Mesenchymal stem cell (in vitro differentiated cells and primary cell): ENCODE measurements around the gene FAM187B.

Experiments used
- DNase-seq: peaks from one replicate; pipeline ENCODE4 v3.0.0-alpha.2; 2013
- H2AFZ ChIP-seq: one replicate; pipeline ENCODE4 v1.6.1; 2013; ENCODE audit warnings: low read depth, mild to moderate bottlenecking, control low read depth, inconsistent platforms, low read length, moderate library complexity
- H2AK5ac ChIP-seq: 2 replicates; pipeline ENCODE4 v1.6.1; 2013; ENCODE audit warnings: low read length, moderate library complexity, mild to moderate bottlenecking, inconsistent platforms; ENCODE audit not compliant: severe bottlenecking
- H2BK120ac ChIP-seq: one replicate; pipeline ENCODE4 v1.6.1; 2013; ENCODE audit warnings: low read depth, mild to moderate bottlenecking, inconsistent platforms, low read length, moderate library complexity
- H2BK12ac ChIP-seq, 2 experiments: one replicate each; pipeline ENCODE4 v1.6.1; 2013; ENCODE audit warnings: inconsistent platforms in 2 of 2, low read length in 2 of 2, mild to moderate bottlenecking in 2 of 2, moderate library complexity in 2 of 2, control low read depth in 1 of 2
- H2BK15ac ChIP-seq: one replicate; pipeline ENCODE4 v1.6.1; 2013; ENCODE audit warnings: mild to moderate bottlenecking, low read depth, inconsistent platforms; ENCODE audit not compliant: poor library complexity, severe bottlenecking
- H2BK5ac ChIP-seq: 2 replicates; pipeline ENCODE4 v1.6.1; 2013; ENCODE audit warnings: low read depth, mild to moderate bottlenecking, low read length, control low read depth, inconsistent platforms; ENCODE audit not compliant: poor library complexity, severe bottlenecking
- H3K14ac ChIP-seq, 2 experiments: one replicate each; pipeline ENCODE4 v1.6.1; 2013; ENCODE audit warnings: inconsistent platforms in 2 of 2, low read length in 2 of 2, control low read depth in 1 of 2, mild to moderate bottlenecking in 1 of 2, moderate library complexity in 1 of 2
- H3K18ac ChIP-seq, 2 experiments: one replicate each; pipeline ENCODE4 v1.6.1; 2013; ENCODE audit warnings: inconsistent platforms in 2 of 2, low read length in 2 of 2, control low read depth in 1 of 2, low read depth in 1 of 2, mild to moderate bottlenecking in 1 of 2
- H3K23ac ChIP-seq, 2 experiments: one replicate each; pipeline ENCODE4 v1.6.1; 2013; ENCODE audit warnings: inconsistent platforms in 2 of 2, low read length in 2 of 2, mild to moderate bottlenecking in 2 of 2, moderate library complexity in 2 of 2, control low read depth in 1 of 2
- H3K27ac ChIP-seq: 2 replicates; pipeline ENCODE4 v1.5.1; 2013; ENCODE audit warnings: mild to moderate bottlenecking, moderate library complexity, low read length, control low read depth, inconsistent platforms; ENCODE audit not compliant: poor library complexity, severe bottlenecking
- H3K27me3 ChIP-seq, 2 experiments: 2 replicates each; pipeline versions ENCODE4 v1.6.1 to v1.7.0; 2013; ENCODE audit warnings: low read length in 2 of 2, mild to moderate bottlenecking in 2 of 2, moderate library complexity in 2 of 2, control low read depth in 1 of 2, inconsistent platforms in 1 of 2; ENCODE audit not compliant: control insufficient read depth in 1 of 2, insufficient read depth in 1 of 2
- H3K36me3 ChIP-seq, 2 experiments: 2 replicates each; pipeline versions ENCODE4 v1.6.1 to v1.7.0; 2013; ENCODE audit warnings: low read length in 2 of 2, control low read depth in 1 of 2, inconsistent platforms in 1 of 2, low read depth in 1 of 2, mild to moderate bottlenecking in 1 of 2; ENCODE audit not compliant: insufficient read depth in 2 of 2, control insufficient read depth in 1 of 2
- H3K4ac ChIP-seq, 2 experiments: one replicate each; pipeline ENCODE4 v1.6.1; 2013; ENCODE audit warnings: inconsistent platforms in 2 of 2, low read length in 2 of 2, mild to moderate bottlenecking in 2 of 2, moderate library complexity in 2 of 2, control low read depth in 1 of 2, low read depth in 1 of 2
- H3K4me1 ChIP-seq: 2 replicates; pipeline ENCODE4 v1.6.1; 2013; ENCODE audit warnings: low read depth, low read length, control low read depth; ENCODE audit not compliant: control insufficient read depth, insufficient read depth
- H3K4me2 ChIP-seq: 2 replicates; pipeline ENCODE4 v1.6.1; 2013; ENCODE audit warnings: low read length, mild to moderate bottlenecking, inconsistent platforms; ENCODE audit not compliant: poor library complexity, severe bottlenecking
- H3K4me3 ChIP-seq, 2 experiments: 2 replicates each; pipeline versions ENCODE4 v1.5.1 to v1.7.0; 2013; ENCODE audit warnings: low read length in 2 of 2, mild to moderate bottlenecking in 2 of 2, control low read depth in 1 of 2, low read depth in 1 of 2; ENCODE audit not compliant: insufficient read depth in 1 of 2
- H3K79me1 ChIP-seq: replicated peaks from 2 replicates; pipeline ENCODE4 v1.6.1; 2013; ENCODE audit warnings: mild to moderate bottlenecking, control low read depth, low read length, inconsistent platforms; ENCODE audit not compliant: poor library complexity, severe bottlenecking
- H3K9ac ChIP-seq: 2 replicates; pipeline ENCODE4 v1.7.0; 2013; ENCODE audit warnings: mild to moderate bottlenecking, low read length, moderate library complexity
- H3K9me3 ChIP-seq: 2 replicates; pipeline ENCODE4 v1.7.0; 2013; ENCODE audit warnings: mild to moderate bottlenecking, low read length; ENCODE audit not compliant: control insufficient read depth
- H4K8ac ChIP-seq: one replicate; pipeline ENCODE4 v1.6.1; 2013; ENCODE audit warnings: inconsistent platforms, mild to moderate bottlenecking, low read length, moderate library complexity
- H4K91ac ChIP-seq: one replicate; pipeline ENCODE4 v1.6.1; 2013; ENCODE audit warnings: mild to moderate bottlenecking, low read length, inconsistent platforms
- WGBS: methylation state at CpG from one replicate; pipeline ENCODE4 v1.1.7; 2013; ENCODE audit warnings: mixed read lengths; 5-methylcytosine and 5-hydroxymethylcytosine counted together

Gene FAM187B

GRCh38 chr19:35254341-35255297 lies 26.1 kb upstream of the FAM187B start:
- Histone ChIP-seq H3K9me3 (no peaks in the 10 kb centered on the region), H3K4me2 (no peak overlapping the region), H3K18ac (no peak overlapping the region), H3K9ac (no peak overlapping the region), H3K4me3 (no peak overlapping the region), H2AFZ (no peak overlapping the region), H2BK15ac (no peak overlapping the region), H3K14ac (no peak overlapping the region), H3K4me1 (peaks cover 2% of the 10 kb centered on the region), H3K36me3 (no peaks in the 10 kb centered on the region), H3K23ac (no peak overlapping the region), H4K91ac (no peak overlapping the region), H3K27me3 (peaks cover 26 to 51% of the 10 kb centered on the region in 2 experiments), H3K4ac (no peak overlapping the region), H4K8ac (no peak overlapping the region), H2BK12ac (no peak overlapping the region), H2BK120ac (no peak overlapping the region), H2BK5ac (no peak overlapping the region), H3K79me1 (no peaks in the 10 kb centered on the region), H3K27ac (no peak overlapping the region), H2AK5ac (no peak overlapping the region)
- no peak for DNase-seq
- 86% methylated on average over 17 of the region's 17 CpGs for WGBS

DNA sequence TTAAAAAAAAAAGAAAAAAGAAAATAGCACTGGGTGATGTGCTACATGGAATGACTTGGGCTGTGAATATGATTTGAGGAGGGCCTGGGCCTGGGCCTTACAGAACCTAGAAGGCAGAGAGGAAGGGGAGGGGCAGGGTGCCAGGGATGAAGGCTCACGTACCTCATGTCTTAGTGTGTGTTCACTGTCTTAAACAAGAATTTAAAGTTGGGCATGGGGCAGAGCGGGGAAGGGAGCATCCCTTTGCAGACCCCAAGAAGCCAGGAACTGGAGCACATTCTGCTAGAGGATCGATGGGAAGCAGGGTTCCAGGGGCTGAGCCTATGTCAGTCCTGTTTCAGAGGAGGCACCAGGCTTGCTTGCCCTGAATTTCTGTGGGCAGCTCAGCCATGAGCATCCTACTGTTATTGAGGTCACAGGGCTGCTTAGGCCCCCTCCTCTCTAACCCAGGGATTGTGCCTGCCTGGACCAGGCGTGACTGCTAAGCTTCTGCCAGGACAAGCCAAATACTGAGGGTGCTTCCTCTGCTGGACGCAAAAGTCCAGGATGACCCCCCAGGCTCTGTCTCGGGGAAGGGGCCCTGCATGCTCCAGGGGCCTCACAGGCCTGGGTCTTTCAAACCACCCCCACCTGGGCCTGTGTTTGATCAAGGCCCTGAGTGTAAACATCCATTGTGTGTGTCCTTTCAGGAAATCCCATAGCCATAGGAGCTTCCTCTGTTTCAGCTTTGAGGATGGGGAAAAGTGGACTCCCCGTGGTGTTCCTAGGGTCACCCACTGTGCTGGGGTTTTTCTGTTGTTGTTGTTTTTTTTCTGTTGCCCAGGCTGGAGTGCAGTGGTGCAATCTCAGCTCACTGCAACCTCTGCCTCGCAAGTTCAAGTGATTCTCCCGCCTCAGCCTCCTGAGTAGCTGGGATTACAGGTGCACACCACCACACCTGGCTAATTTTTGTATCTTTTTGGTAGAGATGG lies 25.1 kb upstream of the FAM187B start:
- no peak overlapping the region for H2AK5ac ChIP-seq
- no peaks in the 10 kb centered on the region for H3K79me1 ChIP-seq
- H3K18ac ChIP-seq: no peak overlapping the region
- no peak overlapping the region for H2BK12ac ChIP-seq
- H3K9me3 ChIP-seq: no peaks in the 10 kb centered on the region
- H3K4ac ChIP-seq: no peak overlapping the region
- no peak overlapping the region for H4K8ac ChIP-seq
- H3K4me2 ChIP-seq: no peak overlapping the region
- no peak overlapping the region for H2BK120ac ChIP-seq
- no peak overlapping the region for H4K91ac ChIP-seq
- H3K36me3 ChIP-seq: no peaks in the 10 kb centered on the region
- 80% methylated on average over 9 of the region's 9 CpGs for WGBS
- H2BK5ac ChIP-seq: no peak overlapping the region
- no peak overlapping the region for H2BK15ac ChIP-seq
- DNase-seq: no peak
- no peak overlapping the region for H3K9ac ChIP-seq
- H3K23ac ChIP-seq: no peak overlapping the region
- peaks cover 9% of the 10 kb centered on the region for H3K4me1 ChIP-seq
- no peak overlapping the region for H2AFZ ChIP-seq
- no peak overlapping the region for H3K14ac ChIP-seq
- no peak overlapping the region for H3K27ac ChIP-seq
- peaks cover 36 to 55% of the 10 kb centered on the region in 2 experiments for H3K27me3 ChIP-seq
- no peak overlapping the region for H3K4me3 ChIP-seq

GRCh38 chr19:35251456-35251855 lies 22.9 kb upstream of the FAM187B start:
- no peak overlapping the region for H4K91ac ChIP-seq
- no peak overlapping the region for H3K14ac ChIP-seq
- no peak for DNase-seq
- H3K18ac ChIP-seq: no peak overlapping the region
- H3K23ac ChIP-seq: no peak overlapping the region
- H3K27ac ChIP-seq: no peak overlapping the region
- H4K8ac ChIP-seq: no peak overlapping the region
- H2BK120ac ChIP-seq: no peak overlapping the region
- peaks cover 19% of the 10 kb centered on the region for H3K4me1 ChIP-seq
- H3K27me3 ChIP-seq: peaks cover 45 to 61% of the 10 kb centered on the region in 2 experiments
- no peak overlapping the region for H2BK12ac ChIP-seq
- no peak overlapping the region for H3K4ac ChIP-seq
- H3K79me1 ChIP-seq: no peaks in the 10 kb centered on the region
- H2AK5ac ChIP-seq: no peak overlapping the region
- no peak overlapping the region for H3K4me2 ChIP-seq
- H3K36me3 ChIP-seq: no peaks in the 10 kb centered on the region
- no peak overlapping the region for H2BK15ac ChIP-seq
- no peaks in the 10 kb centered on the region for H3K9me3 ChIP-seq
- 70% methylated on average over 2 of the region's 2 CpGs for WGBS
- no peak overlapping the region for H3K9ac ChIP-seq
- H3K4me3 ChIP-seq: no peak overlapping the region
- no peak overlapping the region for H2AFZ ChIP-seq
- no peak overlapping the region for H2BK5ac ChIP-seq
